Mucosa of rectum (tissue), 2 donors: ENCODE data around the gene PNPLA6.
"Not testable (repeated sequence)": the region's sequence is repeated elsewhere in the genome, so short reads cannot be mapped to it uniquely, and the experiment has no call there.

Experiments
- H3K27ac ChIP-seq, 2 donors: one replicate each; pipeline ENCODE4 v1.7.0; 2013; ENCODE audit warnings: inconsistent platforms in 2 of 2, low read depth in 2 of 2, low read length in 2 of 2
- H3K27me3 ChIP-seq, 2 donors: one replicate each; pipeline ENCODE4 v1.7.0; 2013; ENCODE audit warnings: low read length in 2 of 2; ENCODE audit not compliant: control insufficient read depth in 2 of 2, insufficient read depth in 2 of 2
- H3K36me3 ChIP-seq, 2 donors: one replicate each; pipeline ENCODE4 v1.7.0; 2013; ENCODE audit warnings: low read length in 2 of 2; ENCODE audit not compliant: control insufficient read depth in 2 of 2, insufficient read depth in 2 of 2
- H3K4me1 ChIP-seq, 2 donors: one replicate each; pipeline ENCODE4 v1.7.0; 2013; ENCODE audit warnings: low read length in 2 of 2, mild to moderate bottlenecking in 1 of 2; ENCODE audit not compliant: control insufficient read depth in 2 of 2, insufficient read depth in 2 of 2
- H3K4me3 ChIP-seq, 2 donors: one replicate each; pipeline ENCODE4 v1.7.0; 2013; ENCODE audit warnings: low read length in 2 of 2
- H3K9ac ChIP-seq, 2 donors: one replicate each; pipeline ENCODE4 v1.7.0; 2013; ENCODE audit warnings: low read length in 2 of 2, low read depth in 1 of 2, mild to moderate bottlenecking in 1 of 2
- H3K9me3 ChIP-seq, 2 donors: one replicate each; pipeline ENCODE4 v1.7.0; 2013; ENCODE audit warnings: low read length in 2 of 2; ENCODE audit not compliant: control insufficient read depth in 2 of 2
- donor health status: healthy.
- donor health status: Normal muscosa, but diverticular disease.

The PNPLA6 gene

DNA sequence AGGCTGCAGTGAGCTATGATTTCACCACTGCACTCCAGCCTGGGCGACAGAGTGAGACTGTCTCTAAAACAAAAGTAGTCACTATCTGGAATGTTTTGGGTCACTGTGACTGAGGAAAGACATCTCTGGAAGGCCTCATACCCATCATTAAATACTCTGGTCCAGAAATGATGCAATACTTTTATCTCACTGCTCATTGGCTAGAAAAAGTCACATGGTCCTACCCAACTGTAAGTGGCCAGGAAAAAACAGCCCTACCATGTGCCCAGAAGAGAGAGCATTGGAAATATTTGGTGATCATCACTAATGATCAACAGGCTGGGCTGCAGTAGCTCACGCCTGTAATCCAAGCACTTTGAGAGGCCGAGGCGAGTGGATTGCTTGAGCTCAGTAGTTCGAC lies 29.8 kb downstream of the PNPLA6 start:
- H3K27me3 ChIP-seq: no peaks in the 10 kb centered on the region
- H3K4me3 ChIP-seq: no peak overlapping the region
- no peak overlapping the region for H3K27ac ChIP-seq
- H3K9me3 ChIP-seq: peaks cover 0 to under 1% of the 10 kb centered on the region in 2 donors
- H3K9ac ChIP-seq: no peak overlapping the region
- peaks cover 4% of the 10 kb centered on the region in 2 donors for H3K36me3 ChIP-seq
- H3K4me1 ChIP-seq: no peaks in the 10 kb centered on the region

DNA sequence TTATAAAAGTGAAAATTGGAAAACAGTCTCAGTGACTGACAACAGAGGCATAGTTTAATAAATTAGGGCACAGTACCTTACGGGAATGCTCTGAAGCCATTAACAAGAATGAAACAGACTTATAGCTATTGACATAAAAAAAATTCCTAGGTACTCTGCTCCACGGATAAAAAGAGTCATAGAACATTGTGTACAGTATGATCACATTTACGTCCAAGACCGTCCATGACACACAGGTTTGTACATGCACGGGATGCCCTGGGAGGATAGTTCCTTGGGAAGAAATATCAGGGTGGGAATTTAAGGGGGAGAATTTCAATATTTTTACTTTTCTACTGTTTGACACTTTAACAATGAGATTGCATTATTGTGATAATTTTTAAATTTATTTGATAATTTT lies 35.2 kb downstream of the PNPLA6 start:
- Histone ChIP-seq H3K36me3 (no peaks in the 10 kb centered on the region), H3K9ac (no peak overlapping the region), H3K27ac (no peak overlapping the region), H3K27me3 (no peaks in the 10 kb centered on the region), H3K9me3 (no peaks in the 10 kb centered on the region), H3K4me3 (no peak overlapping the region), H3K4me1 (no peaks in the 10 kb centered on the region)

DNA sequence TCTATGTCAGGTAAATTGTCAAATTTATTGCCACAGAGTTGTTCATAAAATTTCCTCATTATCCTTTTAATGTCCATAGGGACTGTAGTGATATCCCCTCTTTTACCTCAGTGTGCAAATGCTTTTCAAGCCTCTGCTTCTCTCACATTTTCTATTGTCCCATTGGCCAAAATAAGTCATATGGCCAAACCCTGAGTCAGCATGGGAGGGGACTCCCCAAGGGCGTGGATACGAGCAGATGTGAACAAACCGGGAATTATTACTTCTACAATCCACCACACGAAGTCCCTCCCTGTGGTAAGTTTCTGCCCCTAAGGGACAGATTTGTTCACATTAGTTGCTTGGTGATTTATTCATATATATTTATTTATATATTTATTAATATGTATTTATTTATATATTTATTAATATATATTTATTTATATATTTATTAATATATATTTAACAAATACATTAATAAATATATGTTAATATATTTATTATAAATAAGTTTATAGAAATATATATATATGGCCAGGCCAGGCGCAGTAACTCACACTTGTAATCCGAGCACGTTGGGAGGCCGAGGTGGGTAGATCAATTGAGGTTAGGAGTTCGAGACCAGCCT lies 40.0 kb downstream of the PNPLA6 start:
- Histone ChIP-seq H3K4me1 (no peaks in the 10 kb centered on the region), H3K36me3 (no peaks in the 10 kb centered on the region), H3K4me3 (no peak overlapping the region), H3K27ac (no peak overlapping the region), H3K9ac (no peak overlapping the region), H3K27me3 (no peaks in the 10 kb centered on the region), H3K9me3 (no peaks in the 10 kb centered on the region)

DNA sequence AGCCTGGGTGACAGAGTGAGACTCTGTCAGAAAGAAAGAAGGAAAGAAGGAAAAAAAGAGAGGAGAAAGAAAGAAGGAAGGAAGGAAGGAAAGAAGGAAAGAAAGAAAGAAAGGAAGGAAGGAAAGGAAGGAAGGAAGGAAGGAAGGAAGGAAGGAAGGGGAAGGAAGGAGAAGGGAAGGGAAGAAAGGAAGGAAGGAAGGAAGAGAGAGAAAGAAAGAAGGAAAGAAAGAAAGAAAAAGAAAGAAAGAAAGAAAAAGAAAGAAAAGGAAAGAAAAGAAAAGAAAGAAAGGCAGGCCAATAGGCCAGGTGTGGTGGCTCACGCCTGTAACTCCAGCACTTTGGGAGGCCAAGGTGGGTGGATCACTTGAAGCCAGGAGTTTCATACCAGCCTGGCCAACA lies 41.9 kb downstream of the PNPLA6 start:
- H3K27me3 ChIP-seq, H3K9me3 ChIP-seq, H3K4me1 ChIP-seq, H3K27ac ChIP-seq, H3K36me3 ChIP-seq, H3K9ac ChIP-seq, H3K4me3 ChIP-seq: not testable (repeated sequence)

DNA sequence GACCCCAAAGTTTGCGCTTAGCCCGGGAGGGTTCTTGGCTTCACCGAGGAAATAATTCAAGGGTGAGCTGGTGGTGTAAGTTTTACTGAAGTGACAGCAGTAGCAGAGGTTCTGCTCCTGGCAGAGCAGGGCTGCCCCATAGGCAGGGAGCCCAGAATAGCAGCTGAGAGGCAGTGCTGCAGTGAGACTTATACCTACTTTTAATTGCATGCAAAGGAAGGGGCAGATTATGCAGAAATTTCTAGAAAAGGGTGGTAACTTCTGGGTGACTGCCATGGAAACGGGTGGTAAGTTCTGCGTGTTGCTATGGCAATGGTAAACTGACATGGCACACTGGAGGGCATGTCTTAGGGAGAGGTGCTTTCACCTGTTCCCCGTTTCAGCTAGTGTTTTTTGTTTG lies 42.6 kb downstream of the PNPLA6 start:
- Histone ChIP-seq H3K9me3 (no peaks in the 10 kb centered on the region), H3K4me1 (no peaks in the 10 kb centered on the region), H3K27ac (no peak overlapping the region), H3K4me3 (no peak overlapping the region), H3K36me3 (no peaks in the 10 kb centered on the region), H3K27me3 (no peaks in the 10 kb centered on the region), H3K9ac (no peak overlapping the region)

DNA sequence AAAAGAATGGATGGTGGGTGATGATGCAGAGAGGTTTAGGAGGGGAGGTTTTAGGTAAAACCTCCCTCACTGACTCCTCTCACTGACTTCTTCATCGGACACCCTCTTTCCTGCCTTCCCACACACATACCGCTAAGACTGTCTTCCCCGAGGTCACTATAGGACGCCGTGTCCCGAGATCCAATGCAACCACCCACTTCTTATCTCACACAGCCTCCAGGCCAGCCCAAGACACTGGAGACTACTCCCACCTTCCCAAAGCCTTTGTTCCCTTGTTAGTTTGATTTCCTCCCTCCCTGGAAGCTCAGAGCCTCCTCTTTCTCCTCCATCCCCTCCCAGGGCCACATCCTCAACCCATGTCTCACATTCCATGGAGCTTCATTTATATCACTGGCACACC lies 43.7 kb downstream of the PNPLA6 start:
- Histone ChIP-seq H3K9ac (no peak overlapping the region), H3K4me3 (no peak overlapping the region), H3K27ac (no peak overlapping the region), H3K27me3 (no peaks in the 10 kb centered on the region), H3K9me3 (no peaks in the 10 kb centered on the region), H3K4me1 (no peaks in the 10 kb centered on the region), H3K36me3 (no peaks in the 10 kb centered on the region)

DNA sequence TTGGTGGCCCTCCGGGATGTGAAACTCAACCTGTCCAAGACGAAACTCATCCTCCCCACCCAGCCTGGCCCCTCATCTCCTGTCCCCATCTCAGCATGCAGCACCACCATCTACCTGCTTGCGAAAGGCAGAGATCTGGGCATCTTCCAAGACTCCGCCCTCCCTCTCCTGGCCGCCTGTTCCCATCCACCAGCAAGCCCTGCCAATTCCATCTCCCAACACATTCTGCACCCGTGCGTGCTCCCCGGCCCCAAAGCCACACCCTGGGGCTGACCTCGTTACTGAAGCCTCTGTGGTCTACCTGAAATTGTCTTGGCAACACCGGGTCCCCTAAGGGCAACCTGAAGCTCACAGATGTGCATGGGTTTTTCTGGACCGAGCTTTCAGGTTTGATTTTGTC lies 46.9 kb downstream of the PNPLA6 start:
- H3K9ac ChIP-seq: no peak overlapping the region
- H3K4me1 ChIP-seq: no peaks in the 10 kb centered on the region
- no peaks in the 10 kb centered on the region for H3K36me3 ChIP-seq
- no peaks in the 10 kb centered on the region for H3K9me3 ChIP-seq
- no peaks in the 10 kb centered on the region for H3K27me3 ChIP-seq
- H3K27ac ChIP-seq: no peak overlapping the region
- H3K4me3 ChIP-seq: no peak overlapping the region

DNA sequence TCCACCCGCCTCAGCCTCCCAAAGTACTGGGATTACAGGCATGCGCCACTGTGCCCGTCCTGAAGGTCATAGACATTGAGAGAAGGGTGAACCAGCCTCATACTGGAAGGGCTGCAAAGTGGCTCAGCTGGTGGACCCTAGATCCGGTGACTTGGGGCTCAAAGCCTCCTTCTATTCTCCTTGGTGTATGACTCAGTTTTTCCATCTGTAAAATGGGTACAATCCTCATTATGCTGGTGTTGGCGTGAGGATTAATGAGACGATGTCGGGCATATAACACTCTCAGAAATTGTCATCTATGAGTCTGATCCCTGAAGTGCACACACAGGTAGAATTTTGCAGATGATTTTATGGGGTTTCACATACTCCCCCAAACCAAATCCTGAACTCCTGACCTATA lies 54.3 kb downstream of the PNPLA6 start:
- Histone ChIP-seq H3K4me3 (no peak overlapping the region), H3K36me3 (no peaks in the 10 kb centered on the region), H3K27ac (no peak overlapping the region), H3K9me3 (no peaks in the 10 kb centered on the region), H3K4me1 (peaks cover 0 to 2% of the 10 kb centered on the region in 2 donors), H3K27me3 (no peaks in the 10 kb centered on the region), H3K9ac (no peak overlapping the region)

DNA sequence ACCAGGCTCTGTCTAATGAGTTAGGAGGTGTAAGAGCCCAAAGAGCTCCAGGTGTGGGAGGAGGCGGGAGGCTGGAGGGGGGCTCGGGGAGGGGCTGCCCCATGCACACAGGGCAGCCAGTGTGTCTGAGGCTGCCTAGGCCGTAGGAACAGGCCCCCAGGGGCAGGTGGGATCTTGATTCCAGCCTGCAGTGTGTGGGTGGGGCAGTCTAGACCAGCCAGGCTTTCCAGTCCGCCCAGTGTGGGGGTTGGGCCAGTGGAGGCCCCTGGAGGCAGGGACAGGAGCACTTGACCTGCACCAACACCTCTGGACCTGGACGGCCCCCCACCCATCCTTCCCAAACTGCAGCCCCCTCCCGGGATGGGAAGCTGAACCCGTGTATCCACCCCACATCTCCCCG lies 54.7 kb downstream of the PNPLA6 start:
- Histone ChIP-seq H3K27me3 (no peaks in the 10 kb centered on the region), H3K9ac (no peak overlapping the region), H3K27ac (no peak overlapping the region), H3K9me3 (no peaks in the 10 kb centered on the region), H3K4me3 (no peak overlapping the region), H3K4me1 (peaks cover 0 to 2% of the 10 kb centered on the region in 2 donors), H3K36me3 (no peaks in the 10 kb centered on the region)

DNA sequence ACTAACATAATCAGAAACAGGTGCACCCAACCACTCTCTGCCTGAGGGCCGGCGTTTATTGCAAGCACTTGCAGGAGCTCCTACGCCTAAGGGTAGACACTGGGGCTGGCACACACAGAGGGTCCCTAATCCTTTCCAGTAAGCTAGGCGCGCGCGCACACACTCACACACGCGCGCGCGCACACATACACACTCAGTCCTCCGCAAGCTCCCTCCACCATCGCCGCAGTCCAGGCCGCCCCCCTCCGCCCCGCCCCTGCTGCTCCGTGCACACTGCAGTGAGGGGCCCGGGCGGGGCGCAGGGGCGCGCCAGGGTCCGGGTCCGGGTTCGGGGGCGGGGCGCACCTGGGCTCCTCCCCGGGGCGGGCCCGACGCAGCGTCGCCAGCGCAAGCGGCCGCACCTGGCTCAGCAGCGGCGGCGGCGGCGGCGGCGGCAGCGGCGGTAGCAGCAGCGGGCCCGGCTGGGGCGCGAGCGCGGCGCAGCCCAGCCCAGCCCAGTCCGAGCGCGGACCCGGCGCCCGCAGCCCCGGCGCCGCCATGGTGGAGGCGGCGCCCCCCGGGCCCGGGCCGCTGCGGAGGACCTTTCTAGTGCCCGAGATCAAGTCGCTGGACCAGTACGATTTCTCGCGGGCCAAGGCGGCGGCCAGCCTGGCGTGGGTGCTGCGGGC lies 60.1 kb downstream of the PNPLA6 start, which contains the start of gene CAMSAP3:
Gene CAMSAP3, plus strand, starts transcription at position 398 of the 668 bp plus-strand sequence. Its CDS starts 140 bp downstream, at position 538.
- H3K9ac ChIP-seq: peak within 1 kb of the TSS in 1 of 2 donors; percentile 65
- peaks cover 0 to 5% of the 10 kb centered on the region in 2 donors for H3K27me3 ChIP-seq
- H3K4me3 ChIP-seq: peak within 1 kb of the TSS; percentile 66 to 72
- H3K9me3 ChIP-seq: no peaks in the 10 kb centered on the region
- peaks cover 5% of the 10 kb centered on the region in 2 donors for H3K4me1 ChIP-seq
- H3K27ac ChIP-seq: peak within 1 kb of the TSS in 1 of 2 donors; percentile 38
- H3K36me3 ChIP-seq: peaks cover 0 to 2% of the 10 kb centered on the region in 2 donors
